ENCODE results near the gene COL25A1.
"Not testable (repeated sequence)": the region's sequence is repeated elsewhere in the genome, so short reads cannot be mapped to it uniquely, and the experiment has no call there.

COL25A1 gene

DNA sequence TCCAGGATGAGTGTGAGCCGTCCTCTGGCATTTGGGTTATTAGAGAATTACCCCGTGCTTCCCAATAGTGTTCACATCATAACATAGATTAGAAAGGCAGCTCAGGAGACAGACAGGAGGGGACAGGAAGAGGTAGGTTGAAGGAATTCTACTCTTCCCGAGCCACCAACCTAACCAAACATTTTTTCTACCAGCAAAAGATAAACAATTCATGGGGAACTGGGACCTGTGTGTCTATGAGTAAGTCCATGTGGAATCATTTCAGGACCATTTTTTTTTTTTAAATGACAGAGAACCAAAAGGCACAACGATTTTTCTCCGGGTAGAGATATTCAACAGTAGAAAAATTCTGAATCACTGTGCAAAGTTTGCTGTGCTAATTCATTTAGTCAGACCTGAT, 365.4 kb downstream of the COL25A1 start:
- no peak for TF ChIP-seq CTCF (IDR thresholded peaks at IDR 0.05; ENCODE audit: low read depth, low read length)
- no peak overlapping the region for H3K4me3 ChIP-seq (ENCODE audit: low read depth, low read length)

DNA sequence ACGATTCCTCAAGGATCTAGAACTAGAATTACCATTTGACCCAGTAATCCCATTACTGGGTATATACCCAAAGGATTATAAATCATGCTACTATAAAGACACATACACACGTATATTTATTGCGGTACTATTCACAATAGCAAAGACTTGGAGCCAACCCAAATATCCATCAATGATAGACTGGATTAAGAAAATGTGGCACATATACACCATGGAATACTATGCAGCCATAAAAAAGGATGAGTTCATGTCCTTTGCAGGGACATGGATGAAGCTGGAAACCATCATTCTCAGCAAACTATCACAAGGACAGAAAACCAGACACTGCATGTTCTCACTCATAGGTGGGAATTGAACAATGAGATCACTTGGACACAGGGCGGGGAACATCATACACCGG, 368.5 kb downstream of the COL25A1 start:
- not testable (repeated sequence) for H3K4me3 ChIP-seq (ENCODE audit: low read depth, low read length)

DNA sequence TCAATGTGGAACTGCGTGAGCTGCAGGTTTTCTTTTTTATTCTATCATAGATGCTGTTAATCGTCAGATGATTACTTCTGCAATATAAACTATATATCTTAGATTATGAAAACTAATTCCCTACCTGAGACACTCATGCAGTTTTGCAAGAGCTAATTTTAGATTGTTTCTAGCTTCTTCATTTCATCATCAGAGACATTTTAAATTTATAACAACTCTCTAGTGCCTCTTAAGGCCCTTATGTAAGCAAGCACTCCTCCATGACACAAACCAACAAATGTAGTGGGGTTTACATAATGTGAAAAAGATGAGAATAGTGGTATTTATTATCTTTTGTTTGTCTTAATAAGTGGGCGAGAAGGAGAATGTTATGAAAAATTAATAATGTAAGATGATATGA, 369.4 kb downstream of the COL25A1 start:
- H3K4me3 ChIP-seq (ENCODE audit: low read depth, low read length): no peak overlapping the region
- TF ChIP-seq CTCF (IDR thresholded peaks at IDR 0.05; ENCODE audit: low read depth, low read length): no peak

DNA sequence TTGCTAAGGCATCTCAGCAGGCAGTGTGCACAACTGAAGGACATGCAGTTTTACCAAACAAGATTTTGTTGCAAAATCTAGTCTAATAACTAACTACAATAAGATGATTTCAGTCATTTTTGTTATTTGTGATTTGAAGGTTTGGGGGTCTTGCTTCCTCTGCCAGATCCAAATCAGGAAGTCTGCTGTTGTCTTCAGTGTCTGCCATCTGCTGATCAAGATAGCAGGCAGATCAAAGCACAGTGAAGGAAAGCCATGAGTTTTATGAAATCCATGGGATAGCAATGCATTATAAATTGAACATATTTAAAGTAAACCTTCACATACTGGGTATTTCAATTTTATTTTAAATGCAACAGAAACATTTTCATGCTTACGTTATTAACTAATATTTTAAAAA, 370.5 kb downstream of the COL25A1 start:
- no peak overlapping the region for H3K4me3 ChIP-seq (ENCODE audit: low read depth, low read length)
- TF ChIP-seq CTCF (IDR thresholded peaks at IDR 0.05; ENCODE audit: low read depth, low read length): no peak

- no peak overlapping the region for H3K4me3 ChIP-seq (ENCODE audit: low read depth, low read length)
- no peak for TF ChIP-seq CTCF (IDR thresholded peaks at IDR 0.05; ENCODE audit: low read depth, low read length)
Observed at GRCh38 chr4:108930186-108930585, 372.3 kb downstream of the COL25A1 start.

- no peak for TF ChIP-seq CTCF (IDR thresholded peaks at IDR 0.05; ENCODE audit: low read depth, low read length)
- H3K4me3 ChIP-seq (ENCODE audit: low read depth, low read length): no peak overlapping the region
Observed at GRCh38 chr4:108926781-108927180, 375.7 kb downstream of the COL25A1 start.

DNA sequence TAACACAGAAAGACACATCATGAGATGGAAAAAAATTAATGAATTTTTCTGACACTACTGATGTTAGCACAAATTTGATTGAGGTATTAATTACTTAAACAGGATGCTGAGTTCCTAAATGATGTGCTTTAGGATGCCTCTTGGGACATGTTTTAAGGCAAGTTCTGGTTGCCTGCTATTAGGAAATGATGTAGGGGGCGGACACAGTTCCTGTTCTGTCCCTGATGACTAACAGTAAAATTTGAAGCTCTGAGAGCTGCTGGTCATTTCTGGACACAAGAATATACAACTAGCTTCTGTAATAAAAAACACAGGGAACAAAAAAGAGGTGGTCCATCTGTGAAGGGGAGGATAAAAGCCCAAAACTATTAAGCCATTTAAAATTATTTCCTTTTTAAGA, 376.4 kb downstream of the COL25A1 start:
- no peak overlapping the region for H3K4me3 ChIP-seq (ENCODE audit: low read depth, low read length)
- TF ChIP-seq CTCF (IDR thresholded peaks at IDR 0.05; ENCODE audit: low read depth, low read length): no peak

DNA sequence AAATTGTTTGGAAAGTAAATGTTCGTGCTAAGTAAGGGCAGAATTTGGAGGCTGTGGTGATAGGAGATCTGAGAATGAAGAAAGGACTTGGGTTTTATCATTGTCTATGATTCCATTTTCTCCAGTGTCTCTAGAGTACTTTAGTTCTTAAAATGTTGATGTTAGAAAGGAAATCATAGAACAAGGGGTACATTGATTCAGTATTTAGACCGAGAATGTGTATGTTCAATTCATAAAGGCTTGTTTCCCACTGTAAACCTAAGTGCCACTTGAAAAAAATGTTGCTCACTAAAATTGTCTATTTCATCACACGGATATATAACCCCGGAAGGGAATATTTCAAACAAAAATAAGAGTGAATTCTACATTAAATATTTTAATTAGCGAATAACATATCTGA, 380.3 kb downstream of the COL25A1 start:
- no peak for TF ChIP-seq CTCF (IDR thresholded peaks at IDR 0.05; ENCODE audit: low read depth, low read length)

More for the DNA sequence above, 380.3 kb downstream of the COL25A1 start:
- no peak overlapping the region for H3K4me3 ChIP-seq (ENCODE audit: low read depth, low read length)
